Hepatocyte (in vitro differentiated cells): ENCODE measurements around the gene RNF141. TPM values are rescaled to one million over a fixed set of nuclear protein-coding genes. Genes with fewer than 3 reads are reported as not detected.

Experiments
- DNase-seq: peaks from one replicate; pipeline ENCODE4 v3.0.0-alpha.2; 2016; ENCODE audit warnings: low spot score
- H2AFZ ChIP-seq: fragments of 200-600 bp; sonication (generic); 2 replicates; pipeline ENCODE4 v1.6.0; 2016; ENCODE audit warnings: antibody characterized with exemption, mild to moderate bottlenecking
- H3K27ac ChIP-seq: fragments of 200-600 bp; sonication (generic); 2 replicates; pipeline ENCODE4 v1.5.1; 2016; ENCODE audit warnings: mild to moderate bottlenecking
- H3K27me3 ChIP-seq: fragments of 200-600 bp; sonication (generic); 2 replicates; pipeline ENCODE4 v1.6.1; 2016
- H3K36me3 ChIP-seq: fragments of 200-600 bp; sonication (generic); replicated peaks from 2 replicates; pipeline ENCODE4 v1.5.1; 2016; ENCODE audit warnings: low read depth; ENCODE audit not compliant: insufficient read depth
- H3K4me1 ChIP-seq: fragments of 200-600 bp; sonication (generic); 2 replicates; pipeline ENCODE4 v1.5.1; 2016; ENCODE audit warnings: mild to moderate bottlenecking, moderate library complexity; ENCODE audit not compliant: insufficient read depth
- H3K4me2 ChIP-seq: fragments of 200-600 bp; sonication (generic); 2 replicates; pipeline ENCODE4 v1.6.0; 2016
- H3K4me3 ChIP-seq: fragments of 200-600 bp; sonication (generic); 2 replicates; pipeline ENCODE4 v1.5.1; 2016; ENCODE audit warnings: mild to moderate bottlenecking
- H3K79me2 ChIP-seq: fragments of 200-600 bp; sonication (generic); 2 replicates; pipeline ENCODE4 v1.6.0; 2017; ENCODE audit warnings: mild to moderate bottlenecking
- H3K9me2 ChIP-seq: fragments of 200-600 bp; sonication (generic); replicated peaks from 2 replicates; pipeline ENCODE4 v1.6.0; 2017; ENCODE audit warnings: mild to moderate bottlenecking; ENCODE audit not compliant: insufficient read depth
- H3K9me3 ChIP-seq: fragments of 200-600 bp; sonication (generic); 2 replicates; pipeline ENCODE4 v1.5.1; 2016; ENCODE audit warnings: low read depth, mild to moderate bottlenecking
- H4K20me1 ChIP-seq: fragments of 200-600 bp; sonication (generic); 2 replicates; pipeline ENCODE4 v1.6.0; 2016; ENCODE audit warnings: mild to moderate bottlenecking; ENCODE audit not compliant: insufficient read depth, poor library complexity, severe bottlenecking
- CTCF ChIP-seq: fragments of 200-600 bp; sonication (generic); IDR thresholded peaks from 2 replicates; pipeline ENCODE4 v1.5.1; 2016; ENCODE audit warnings: antibody characterized with exemption, mild to moderate bottlenecking; ENCODE audit not compliant: poor library complexity
- EZH2 ChIP-seq: fragments of 200-600 bp; sonication (generic); IDR thresholded peaks from 2 replicates; pipeline ENCODE4 v1.6.1; 2016; ENCODE audit warnings: antibody characterized with exemption, mild to moderate bottlenecking, borderline replicate concordance
- EZH2phosphoT487 ChIP-seq: fragments of 200-600 bp; sonication (generic); IDR thresholded peaks from one replicate; pipeline ENCODE4 v1.6.1; 2018; ENCODE audit warnings: antibody characterized with exemption, mild to moderate bottlenecking, low read depth, moderate library complexity; ENCODE audit not compliant: unreplicated experiment, severe bottlenecking
- WGBS: methylation state at CpG from one replicate; pipeline ENCODE4 v1.1.6; 2016; ENCODE audit warnings: low lambda C conversion rate; ENCODE audit errors: missing lambda C conversion rate; 5-methylcytosine and 5-hydroxymethylcytosine counted together
- polyA plus RNA-seq: library from polyadenylated mRNA; unstranded; fragments of >200 nt; fragmentation: Nextera tagmentation; extraction: Ambion mirVana; gene quantifications from 2 replicates; pipeline ENCODE4 v1.2.1, GENCODE V29; 2016
- total RNA-seq: library from RNA; depleted of rRNA; stranded (reverse); fragments of >200 nt; gene quantifications from 2 replicates; pipeline ENCODE4 v1.2.3, GENCODE V29; 2014

RNF141 gene
- total and polyA plus RNA-seq, 2 experiments from 2014 or later: 21.2 to 32.9 TPM

GRCh38 chr11:10505278-10506007 is 35.5 kb downstream of the RNF141 start:
- Histone ChIP-seq H3K4me3 (no peak overlapping the region), H3K36me3 (no peaks in the 10 kb centered on the region), H3K9me3 (no peaks in the 10 kb centered on the region), H3K79me2 (no peaks in the 10 kb centered on the region), H3K4me2 (no peak overlapping the region), H3K9me2 (no peaks in the 10 kb centered on the region), H2AFZ (no peak overlapping the region), H3K27me3 (no peaks in the 10 kb centered on the region), H3K27ac (no peak overlapping the region), H4K20me1 (no peaks in the 10 kb centered on the region), H3K4me1 (no peaks in the 10 kb centered on the region)
- WGBS: 96% methylated on average over 6 of the region's 6 CpGs
- TF ChIP-seq EZH2phosphoT487 (no peak), CTCF (no peak), EZH2 (no peak)
- no peak for DNase-seq

- no peak for DNase-seq
- H3K4me1 ChIP-seq: no peaks in the 10 kb centered on the region
- H3K27ac ChIP-seq: no peak overlapping the region
Measured at GRCh38 chr11:10504490-10504889, 36.5 kb downstream of the RNF141 start.

GRCh38 chr11:10503777-10504480 is 37.1 kb downstream of the RNF141 start:
- no peak for DNase-seq

More at GRCh38 chr11:10504490-10504889, 36.5 kb downstream of the RNF141 start:
- H3K4me3 ChIP-seq: no peak overlapping the region
- H3K4me2 ChIP-seq: no peak overlapping the region
- H3K79me2 ChIP-seq: no peaks in the 10 kb centered on the region
- no peaks in the 10 kb centered on the region for H4K20me1 ChIP-seq
- no peaks in the 10 kb centered on the region for H3K9me2 ChIP-seq
- no peaks in the 10 kb centered on the region for H3K9me3 ChIP-seq
- WGBS: 95% methylated on average over 11 of the region's 11 CpGs
- no peaks in the 10 kb centered on the region for H3K36me3 ChIP-seq
- TF ChIP-seq EZH2phosphoT487 (no peak), CTCF (no peak), EZH2 (no peak)
- H2AFZ ChIP-seq: no peak overlapping the region
- no peaks in the 10 kb centered on the region for H3K27me3 ChIP-seq

More at GRCh38 chr11:10503777-10504480, 37.1 kb downstream of the RNF141 start:
- Histone ChIP-seq H3K9me2 (no peaks in the 10 kb centered on the region), H4K20me1 (no peaks in the 10 kb centered on the region), H3K27ac (no peak overlapping the region), H3K4me1 (no peaks in the 10 kb centered on the region), H3K4me3 (no peak overlapping the region), H3K9me3 (no peaks in the 10 kb centered on the region), H3K36me3 (no peaks in the 10 kb centered on the region), H2AFZ (no peak overlapping the region), H3K4me2 (no peak overlapping the region), H3K27me3 (no peaks in the 10 kb centered on the region), H3K79me2 (no peaks in the 10 kb centered on the region)
- TF ChIP-seq CTCF: no peak
- TF ChIP-seq EZH2: no peak
- no peak for TF ChIP-seq EZH2phosphoT487
- 90% methylated on average over 5 of the region's 5 CpGs for WGBS
